SU-DHL-6 (cell line): ENCODE measurements around the gene AGBL5.

ENCODE experiments used
- H2AFZ ChIP-seq: fragments of 200-600 bp; sonication (generic); 2 replicates; pipeline ENCODE4 v1.6.1; 2014; ENCODE audit warnings: low read depth, mild to moderate bottlenecking, moderate library complexity, mixed read lengths, antibody characterized with exemption, low read length; ENCODE audit not compliant: severe bottlenecking
- H3F3A ChIP-seq: fragments of 200-600 bp; shearing (Covaris generic); 2 replicates; pipeline ENCODE4 v1.6.0; 2016; ENCODE audit warnings: antibody characterized with exemption, mild to moderate bottlenecking; ENCODE audit not compliant: insufficient read depth
- H3K27ac ChIP-seq: fragments of 200-600 bp; sonication (generic); 2 replicates; pipeline ENCODE4 v1.5.1; 2016; ENCODE audit warnings: low read depth, mild to moderate bottlenecking, low read length, moderate library complexity, mixed read lengths
- H3K27me3 ChIP-seq: fragments of 200-600 bp; sonication (generic), shearing (Covaris generic); 2 replicates; pipeline ENCODE4 v1.6.0; 2014; ENCODE audit warnings: mild to moderate bottlenecking, low read length
- H3K36me3 ChIP-seq: fragments of 200-600 bp; sonication (generic); 2 replicates; pipeline ENCODE4 v1.6.1; 2014; ENCODE audit warnings: mild to moderate bottlenecking, low read length, mixed read lengths
- H3K4me2 ChIP-seq: fragments of 300-600, 200-600 bp; shearing (Covaris generic), sonication (generic); 2 replicates; pipeline ENCODE4 v1.6.0; 2014; ENCODE audit warnings: low read length, low read depth, mild to moderate bottlenecking; ENCODE audit not compliant: poor library complexity, severe bottlenecking
- H3K4me3 ChIP-seq: fragments of 200-600 bp; sonication (generic); 2 replicates; pipeline ENCODE4 v1.5.1; 2014; ENCODE audit warnings: antibody characterized with exemption, low read length, mild to moderate bottlenecking, mixed read lengths; ENCODE audit not compliant: insufficient read depth, poor library complexity, severe bottlenecking
- H3K79me2 ChIP-seq: fragments of 200-600 bp; sonication (generic); 2 replicates; pipeline ENCODE4 v1.6.1; 2014; ENCODE audit warnings: mild to moderate bottlenecking, low read length, moderate library complexity; ENCODE audit not compliant: insufficient read depth
- H3K9ac ChIP-seq: fragments of 200-600 bp; sonication (generic); 2 replicates; pipeline ENCODE4 v1.7.0; 2014; ENCODE audit warnings: mild to moderate bottlenecking, low read length
- H3K9me2 ChIP-seq: fragments of 200-600 bp; sonication (generic); replicated peaks from 2 replicates; pipeline ENCODE4 v1.6.1; 2014; ENCODE audit warnings: low read length; ENCODE audit not compliant: insufficient read depth
- H3K9me3 ChIP-seq: fragments of 200-600 bp; sonication (generic); 2 replicates; pipeline ENCODE4 v1.6.1; 2014; ENCODE audit warnings: low read length, mixed read lengths; ENCODE audit not compliant: insufficient read depth
- H4K20me1 ChIP-seq: fragments of 200-600 bp; sonication (generic); 2 replicates; pipeline ENCODE4 v1.6.1; 2014; ENCODE audit warnings: low read depth, mild to moderate bottlenecking, antibody characterized with exemption, low read length, moderate library complexity, mixed read lengths
- CTCF ChIP-seq: fragments of 200-600 bp; sonication (generic); IDR thresholded peaks from one replicate; pipeline ENCODE4 v1.5.1; 2017; ENCODE audit warnings: antibody characterized with exemption, mild to moderate bottlenecking, low read length, moderate library complexity; ENCODE audit not compliant: insufficient read depth, poor library complexity, severe bottlenecking
- EZH2phosphoT487 ChIP-seq: fragments of 200-600 bp; sonication (generic), shearing (Covaris generic); conservative IDR thresholded peaks from 2 replicates; pipeline ENCODE4 v1.6.1; 2018; ENCODE audit warnings: mild to moderate bottlenecking, antibody characterized with exemption, low read length, moderate library complexity, mixed read lengths

The AGBL5 gene

DNA sequence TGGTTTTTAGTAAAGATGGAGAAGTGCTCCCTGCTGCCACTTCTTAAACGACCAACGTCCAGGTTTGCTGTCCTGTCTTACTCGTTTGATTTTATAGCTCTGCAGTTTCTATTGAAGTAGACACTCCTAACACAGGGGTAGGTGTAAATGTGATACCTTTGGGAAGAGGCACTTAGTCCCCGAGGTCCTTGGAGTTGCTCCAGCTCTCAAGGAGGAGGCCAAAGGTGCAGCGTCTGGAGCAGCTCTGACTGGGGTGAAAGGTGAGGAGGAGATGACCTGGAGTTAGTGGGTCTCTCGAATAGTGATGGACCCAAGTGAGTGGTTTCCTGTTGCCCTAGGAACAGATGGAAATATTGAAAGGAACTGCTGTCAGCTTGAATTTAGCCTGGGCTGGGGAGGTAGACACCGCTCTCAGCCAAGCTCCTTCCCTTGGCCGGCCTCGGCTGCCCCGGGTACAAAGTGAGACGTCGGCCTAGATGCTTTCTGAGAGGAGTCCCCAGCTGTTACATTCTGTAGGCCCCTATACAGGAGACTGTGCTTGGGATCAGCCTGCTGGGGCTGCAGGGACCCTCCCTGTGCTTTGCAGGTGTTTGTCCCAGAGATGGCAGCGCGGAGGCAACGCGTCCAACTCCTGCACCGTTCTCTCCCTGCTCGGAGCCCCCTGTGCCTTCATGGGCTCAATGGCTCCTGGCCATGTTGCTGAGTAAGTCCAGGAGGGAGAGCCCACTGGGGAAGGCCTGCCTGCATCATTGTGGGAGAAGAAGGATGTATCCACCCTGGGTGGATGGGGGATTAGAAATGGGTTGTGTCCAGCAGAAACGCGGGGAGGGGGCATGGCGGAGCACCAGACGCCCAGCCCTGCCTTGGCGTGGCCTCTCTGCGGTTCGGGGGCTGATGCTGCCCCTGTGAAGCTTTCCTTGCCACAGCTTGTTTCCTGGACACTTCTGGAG, 40.6 kb downstream of the AGBL5 start:
- Histone ChIP-seq H3K9me3 (no peaks in the 10 kb centered on the region), H3F3A (0 out of 2 replicates have a peak, but pooled peaks cover 3% of the 10 kb centered on the region), H3K79me2 (no peaks in the 10 kb centered on the region), H3K4me2 (no peak overlapping the region), H3K27ac (no peak overlapping the region), H3K9ac (no peak overlapping the region), H3K9me2 (no peaks in the 10 kb centered on the region), H3K27me3 (no peaks in the 10 kb centered on the region), H3K4me3 (no peak overlapping the region), H3K36me3 (no peaks in the 10 kb centered on the region), H4K20me1 (no peaks in the 10 kb centered on the region), H2AFZ (no peak overlapping the region)
- TF ChIP-seq CTCF (no peak), EZH2phosphoT487 (no peak)

GRCh38 chr2:27092696-27093429, 41.4 kb downstream of the AGBL5 start:
- Histone ChIP-seq H3K27ac (no peak overlapping the region), H3K9ac (no peak overlapping the region), H3K4me2 (no peak overlapping the region), H3K4me3 (no peak overlapping the region), H3K9me2 (no peaks in the 10 kb centered on the region), H4K20me1 (no peaks in the 10 kb centered on the region), H3K79me2 (no peaks in the 10 kb centered on the region), H3K9me3 (no peaks in the 10 kb centered on the region), H3K36me3 (no peaks in the 10 kb centered on the region), H2AFZ (no peak overlapping the region), H3F3A (no peaks in the 10 kb centered on the region), H3K27me3 (no peaks in the 10 kb centered on the region)
- TF ChIP-seq CTCF (no peak), EZH2phosphoT487 (no peak)

- no peaks in the 10 kb centered on the region for H4K20me1 ChIP-seq
- no peak overlapping the region for H3K9ac ChIP-seq
- no peaks in the 10 kb centered on the region for H3F3A ChIP-seq
- no peaks in the 10 kb centered on the region for H3K9me3 ChIP-seq
- H3K79me2 ChIP-seq, result no peaks in the 10 kb centered on the region
- H3K27me3 ChIP-seq, result no peaks in the 10 kb centered on the region
- no peak for TF ChIP-seq CTCF
- TF ChIP-seq EZH2phosphoT487, result no peak
- H3K4me2 ChIP-seq, result no peak overlapping the region
- H3K36me3 ChIP-seq, result no peaks in the 10 kb centered on the region
- H3K9me2 ChIP-seq, result no peaks in the 10 kb centered on the region
- H3K27ac ChIP-seq, result no peak overlapping the region
- H2AFZ ChIP-seq, result no peak overlapping the region
- no peak overlapping the region for H3K4me3 ChIP-seq
These were observed 42.2 kb downstream of the AGBL5 start for GRCh38 chr2:27093430-27094352.
